Neural cell (in vitro differentiated cells): ENCODE data around the gene DLAT.
"Not testable (repeated sequence)": the region's sequence is repeated elsewhere in the genome, so short reads cannot be mapped to it uniquely, and the experiment has no call there.

Source experiments
- EZH2 ChIP-seq: fragments of 200-600, 300-800 bp; shearing (Covaris generic), sonication (generic); IDR thresholded peaks from 2 replicates; pipeline ENCODE4 v1.6.1; 2014; ENCODE audit warnings: antibody characterized with exemption, low read length, borderline replicate concordance, mild to moderate bottlenecking; ENCODE audit not compliant: insufficient read depth, poor library complexity, severe bottlenecking
- TF ChIP-seq, protein P1 (sequence below): IDR thresholded peaks from 2 replicates; pipeline ENCODE4 v1.6.1; 2012; ENCODE audit warnings: borderline replicate concordance
- TF ChIP-seq, protein P2 (sequence below): fragments of 450-650 bp; IDR thresholded peaks from 2 replicates; pipeline ENCODE4 v1.5.1; 2014; ENCODE audit warnings: antibody characterized with exemption, mild to moderate bottlenecking, moderate library complexity; ENCODE audit not compliant: poor library complexity, severe bottlenecking

DNA sequence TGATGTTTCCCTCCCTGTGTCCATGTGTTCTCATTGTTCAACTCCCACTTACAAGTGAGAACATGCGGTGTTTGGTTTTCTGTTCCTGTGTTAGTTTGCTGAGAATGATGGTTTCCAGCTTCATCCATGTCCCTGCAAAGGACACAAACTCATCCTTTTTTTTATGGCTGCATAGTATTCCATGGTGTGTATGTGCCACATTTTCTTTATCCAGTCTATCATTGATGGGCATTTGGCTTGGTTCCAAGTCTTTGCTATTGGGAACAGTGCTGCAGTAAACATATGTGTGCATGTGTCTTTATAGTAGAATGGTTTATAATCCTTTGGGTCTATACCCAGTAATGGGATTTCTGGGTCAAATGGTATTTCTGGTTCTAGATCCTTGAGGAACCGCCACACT is 21.4 kb downstream of the DLAT start:
- TF ChIP-seq, protein P1, sequence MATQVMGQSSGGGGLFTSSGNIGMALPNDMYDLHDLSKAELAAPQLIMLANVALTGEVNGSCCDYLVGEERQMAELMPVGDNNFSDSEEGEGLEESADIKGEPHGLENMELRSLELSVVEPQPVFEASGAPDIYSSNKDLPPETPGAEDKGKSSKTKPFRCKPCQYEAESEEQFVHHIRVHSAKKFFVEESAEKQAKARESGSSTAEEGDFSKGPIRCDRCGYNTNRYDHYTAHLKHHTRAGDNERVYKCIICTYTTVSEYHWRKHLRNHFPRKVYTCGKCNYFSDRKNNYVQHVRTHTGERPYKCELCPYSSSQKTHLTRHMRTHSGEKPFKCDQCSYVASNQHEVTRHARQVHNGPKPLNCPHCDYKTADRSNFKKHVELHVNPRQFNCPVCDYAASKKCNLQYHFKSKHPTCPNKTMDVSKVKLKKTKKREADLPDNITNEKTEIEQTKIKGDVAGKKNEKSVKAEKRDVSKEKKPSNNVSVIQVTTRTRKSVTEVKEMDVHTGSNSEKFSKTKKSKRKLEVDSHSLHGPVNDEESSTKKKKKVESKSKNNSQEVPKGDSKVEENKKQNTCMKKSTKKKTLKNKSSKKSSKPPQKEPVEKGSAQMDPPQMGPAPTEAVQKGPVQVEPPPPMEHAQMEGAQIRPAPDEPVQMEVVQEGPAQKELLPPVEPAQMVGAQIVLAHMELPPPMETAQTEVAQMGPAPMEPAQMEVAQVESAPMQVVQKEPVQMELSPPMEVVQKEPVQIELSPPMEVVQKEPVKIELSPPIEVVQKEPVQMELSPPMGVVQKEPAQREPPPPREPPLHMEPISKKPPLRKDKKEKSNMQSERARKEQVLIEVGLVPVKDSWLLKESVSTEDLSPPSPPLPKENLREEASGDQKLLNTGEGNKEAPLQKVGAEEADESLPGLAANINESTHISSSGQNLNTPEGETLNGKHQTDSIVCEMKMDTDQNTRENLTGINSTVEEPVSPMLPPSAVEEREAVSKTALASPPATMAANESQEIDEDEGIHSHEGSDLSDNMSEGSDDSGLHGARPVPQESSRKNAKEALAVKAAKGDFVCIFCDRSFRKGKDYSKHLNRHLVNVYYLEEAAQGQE: not testable (repeated sequence)
- TF ChIP-seq EZH2: not testable (repeated sequence)
- TF ChIP-seq, protein P2, sequence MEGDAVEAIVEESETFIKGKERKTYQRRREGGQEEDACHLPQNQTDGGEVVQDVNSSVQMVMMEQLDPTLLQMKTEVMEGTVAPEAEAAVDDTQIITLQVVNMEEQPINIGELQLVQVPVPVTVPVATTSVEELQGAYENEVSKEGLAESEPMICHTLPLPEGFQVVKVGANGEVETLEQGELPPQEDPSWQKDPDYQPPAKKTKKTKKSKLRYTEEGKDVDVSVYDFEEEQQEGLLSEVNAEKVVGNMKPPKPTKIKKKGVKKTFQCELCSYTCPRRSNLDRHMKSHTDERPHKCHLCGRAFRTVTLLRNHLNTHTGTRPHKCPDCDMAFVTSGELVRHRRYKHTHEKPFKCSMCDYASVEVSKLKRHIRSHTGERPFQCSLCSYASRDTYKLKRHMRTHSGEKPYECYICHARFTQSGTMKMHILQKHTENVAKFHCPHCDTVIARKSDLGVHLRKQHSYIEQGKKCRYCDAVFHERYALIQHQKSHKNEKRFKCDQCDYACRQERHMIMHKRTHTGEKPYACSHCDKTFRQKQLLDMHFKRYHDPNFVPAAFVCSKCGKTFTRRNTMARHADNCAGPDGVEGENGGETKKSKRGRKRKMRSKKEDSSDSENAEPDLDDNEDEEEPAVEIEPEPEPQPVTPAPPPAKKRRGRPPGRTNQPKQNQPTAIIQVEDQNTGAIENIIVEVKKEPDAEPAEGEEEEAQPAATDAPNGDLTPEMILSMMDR: not testable (repeated sequence)
